HG03097 (cell line): ENCODE results near the gene AOPEP.
"Not testable (repeated sequence)": the region's sequence is repeated elsewhere in the genome, so short reads cannot be mapped to it uniquely, and the experiment has no call there.

Source experiments
- ATAC-seq: cut with Tn5 transposase; IDR thresholded peaks from one replicate; pipeline ENCODE4 v1.9.1; 2021; ENCODE audit not compliant: unreplicated experiment, low FRiP score

AOPEP gene

GRCh38 chr9:94829380-94830070, 103.0 kb downstream of the AOPEP start:
- no peak for ATAC-seq

- not testable (repeated sequence) for ATAC-seq
These were observed 103.6 kb downstream of the AOPEP start for GRCh38 chr9:94830071-94830604.

GRCh38 chr9:94833802-94834201, 107.3 kb downstream of the AOPEP start:
- ATAC-seq, result no peak

- ATAC-seq, result no peak
These were observed 110.9 kb downstream of the AOPEP start for GRCh38 chr9:94837404-94837803.

GRCh38 chr9:94839398-94839797, 112.9 kb downstream of the AOPEP start:
- no peak for ATAC-seq

- ATAC-seq, result no peak
These were observed 114.2 kb downstream of the AOPEP start for GRCh38 chr9:94840738-94841137.

- ATAC-seq, result no peak
These were observed 116.6 kb downstream of the AOPEP start for GRCh38 chr9:94843134-94843533.

- ATAC-seq, result no peak
These were observed 120.2 kb downstream of the AOPEP start for GRCh38 chr9:94846739-94847138.

- no peak for ATAC-seq
These were observed 121.0 kb downstream of the AOPEP start for GRCh38 chr9:94847486-94847885.

- ATAC-seq, result not testable (repeated sequence)
These were observed 122.3 kb downstream of the AOPEP start for GRCh38 chr9:94848791-94849190.

- no peak for ATAC-seq
These were observed 124.3 kb downstream of the AOPEP start for GRCh38 chr9:94850540-94851434.

- no peak for ATAC-seq
These were observed 125.0 kb downstream of the AOPEP start for GRCh38 chr9:94851467-94851866.

GRCh38 chr9:94851892-94852291, 125.4 kb downstream of the AOPEP start:
- ATAC-seq, result no peak

- ATAC-seq, result no peak
These were observed 125.9 kb downstream of the AOPEP start for GRCh38 chr9:94852373-94852772.

GRCh38 chr9:94853887-94854286, 127.4 kb downstream of the AOPEP start:
- no peak for ATAC-seq

- ATAC-seq, result no peak
These were observed 129.4 kb downstream of the AOPEP start for GRCh38 chr9:94855903-94856302.

GRCh38 chr9:94857791-94858190, 131.3 kb downstream of the AOPEP start:
- no peak for ATAC-seq

- no peak for ATAC-seq
These were observed 132.7 kb downstream of the AOPEP start for GRCh38 chr9:94859226-94859625.

GRCh38 chr9:94859891-94860290, 133.4 kb downstream of the AOPEP start:
- ATAC-seq, result no peak

- ATAC-seq, result peak; percentile 84
These were observed 134.4 kb downstream of the AOPEP start for GRCh38 chr9:94860678-94861588.
